AG04450 (cell line): ENCODE data around the gene GRIA4. TPM values are rescaled to one million over a fixed set of nuclear protein-coding genes. Genes with fewer than 3 reads are reported as not detected.

Source experiments
- CTCF ChIA-PET: fragments of 300-600, 350-600 bp; formaldehyde crosslinking; extraction: SDS; loops from one replicate; lab custom pipeline; 2022; ENCODE audit warnings: antibody characterized with exemption, inconsistent platforms; lab: Charles Lee
- POLR2A ChIA-PET: fragments of 350-600 bp; formaldehyde crosslinking; extraction: SDS; loops from one replicate; lab custom pipeline; 2021; ENCODE audit warnings: antibody characterized with exemption, inconsistent platforms; lab: Yijun Ruan, JAX
- DNase-seq: peaks from one replicate; pipeline ENCODE4 v3.0.0-alpha.2; 2011; ENCODE audit warnings: low read depth, low spot score
- H3K27ac ChIP-seq: one replicate; pipeline ENCODE4 v1.5.1; 2012; ENCODE audit warnings: low read depth, low read length, control low read depth
- H3K27me3 ChIP-seq: one replicate; pipeline ENCODE4 v1.6.0; 2012; ENCODE audit warnings: low read length; ENCODE audit not compliant: control insufficient read depth, insufficient read depth
- H3K4me3 ChIP-seq: 2 replicates; pipeline ENCODE4 v1.5.1; 2011; ENCODE audit warnings: mild to moderate bottlenecking, low read depth, low read length, control low read depth
- H3K9me3 ChIP-seq: 2 replicates; pipeline ENCODE4 v1.5.1; 2012; ENCODE audit warnings: low read length; ENCODE audit not compliant: control insufficient read depth, insufficient read depth
- CTCF ChIP-seq: IDR thresholded peaks from 2 replicates; pipeline ENCODE4 v1.5.1; 2011; ENCODE audit warnings: low read depth, low read length, control low read depth, inconsistent platforms
- polyA plus RNA-seq: library from polyadenylated mRNA; depleted of rRNA; stranded (reverse); fragments of >200 nt; gene quantifications from 2 replicates; pipeline ENCODE4 v1.2.3, GENCODE V29; 2011

GRIA4 gene
- polyA plus RNA-seq, 1 experiment: 0.64 TPM

GRCh38 chr11:105903113-105903512 is 293.2 kb downstream of the GRIA4 start:
- ChIA-PET CTCF (no interaction called here), POLR2A (no interaction called here)
- H3K27ac ChIP-seq: no peak overlapping the region
- DNase-seq: no peak
- no peaks in the 10 kb centered on the region for H3K9me3 ChIP-seq
- no peaks in the 10 kb centered on the region for H3K27me3 ChIP-seq
- TF ChIP-seq CTCF: no peak
- no peak overlapping the region for H3K4me3 ChIP-seq

- ChIA-PET CTCF (interaction anchor here (1.3 kb wide), 1 partner anchor 43 kb away, joined by 4 read pairs; no protein-coding TSS in a partner anchor), POLR2A (no interaction called here)
- H3K27ac ChIP-seq: no peak overlapping the region
- H3K4me3 ChIP-seq: no peak overlapping the region
- H3K9me3 ChIP-seq: no peaks in the 10 kb centered on the region
- DNase-seq: no peak
- H3K27me3 ChIP-seq: no peaks in the 10 kb centered on the region
- no peak for TF ChIP-seq CTCF
Measured at GRCh38 chr11:105906517-105906916, 296.6 kb downstream of the GRIA4 start.

- H3K27ac ChIP-seq: no peak overlapping the region
- no peak for TF ChIP-seq CTCF
- ChIA-PET POLR2A (no interaction called here), CTCF (interaction anchor here (0.8 to 1.3 kb wide), 2 partner anchors 44 to 253 kb away, joined by 3 to 4 read pairs; no protein-coding TSS in a partner anchor)
- DNase-seq: no peak
- no peak overlapping the region for H3K4me3 ChIP-seq
- no peaks in the 10 kb centered on the region for H3K27me3 ChIP-seq
- H3K9me3 ChIP-seq: no peaks in the 10 kb centered on the region
Measured at GRCh38 chr11:105907319-105907718, 297.4 kb downstream of the GRIA4 start.

- ChIA-PET CTCF (no interaction called here), POLR2A (no interaction called here)
- TF ChIP-seq CTCF: no peak
- H3K27me3 ChIP-seq: no peaks in the 10 kb centered on the region
- no peaks in the 10 kb centered on the region for H3K9me3 ChIP-seq
- no peak overlapping the region for H3K4me3 ChIP-seq
- peak; percentile 16 for DNase-seq
- H3K27ac ChIP-seq: no peak overlapping the region
Measured at GRCh38 chr11:105910095-105910715, 300.3 kb downstream of the GRIA4 start.

- DNase-seq: no peak
- Histone ChIP-seq H3K27ac (no peak overlapping the region), H3K9me3 (no peaks in the 10 kb centered on the region), H3K4me3 (no peak overlapping the region), H3K27me3 (no peaks in the 10 kb centered on the region)
- CTCF ChIA-PET: no interaction called here
- POLR2A ChIA-PET: no interaction called here
- TF ChIP-seq CTCF: no peak
Measured at GRCh38 chr11:105911454-105911853, 301.6 kb downstream of the GRIA4 start.
